Measurements from ENCODE around the gene ZKSCAN5.
"Not testable (repeated sequence)": the region's sequence is repeated elsewhere in the genome, so short reads cannot be mapped to it uniquely, and the experiment has no call there.

The ZKSCAN5 gene

GRCh38 chr7:99579956-99580777 lies 75.7 kb downstream of the ZKSCAN5 start:
- peak overlapping the region; percentile 79 for H3K4me3 Mint-ChIP-seq
- H3K9me3 Mint-ChIP-seq = no peaks in the 10 kb centered on the region
- H3K36me3 Mint-ChIP-seq = no peaks in the 10 kb centered on the region
- ATAC-seq (peak; percentile 66), DNase-seq (ENCODE audit: low spot score in 2 of 2) (peak; percentile 36 to 68)
- H3K4me1 Mint-ChIP-seq = peaks cover 21% of the 10 kb centered on the region
- peak overlapping the region; percentile 81 for H3K27ac Mint-ChIP-seq

GRCh38 chr7:99580778-99581332 lies 76.4 kb downstream of the ZKSCAN5 start:
- DNase-seq (ENCODE audit: low spot score in 2 of 2); ATAC-seq; H3K36me3 Mint-ChIP-seq; H3K9me3 Mint-ChIP-seq: not testable (repeated sequence)
- Mint-ChIP-seq H3K27ac (peak overlapping the region; percentile 81), H3K4me1 (peaks cover 21% of the 10 kb centered on the region), H3K4me3 (peak overlapping the region; percentile 79)

All from stimulated activated effector memory CD8-positive, alpha-beta T cell treated with anti-CD3 and anti-CD28 coated beads, Interleukin-12 subunit alpha, Interleukin-12 subunit beta, amount 100 ng/mL, for 72 hours (primary cell).